Measurements from ENCODE around the gene DNAJB6. TPM values are rescaled to one million over a fixed set of nuclear protein-coding genes. Genes with fewer than 3 reads are reported as not detected.

The DNAJB6 gene
- total RNA-seq, 2 experiments from 2014 or later = 69.3 to 74.9 TPM

GRCh38 chr7:157391036-157391710 is 54.4 kb downstream of the DNAJB6 start:
- Mint-ChIP-seq H3K27ac (peak overlapping the region; percentile 90), H3K36me3 (ENCODE audit: low read depth) (peaks cover 34% of the 10 kb centered on the region), H3K4me1 (ENCODE audit: low read depth) (peaks cover 51% of the 10 kb centered on the region)

GRCh38 chr7:157392256-157393037 is 55.6 kb downstream of the DNAJB6 start:
- POLR2A ChIA-PET = interaction anchor here (0.6 kb wide), 1 partner anchor 368 kb away, joined by 3 read pairs; no protein-coding TSS in a partner anchor
- DNase-seq (no peak), ATAC-seq (no peak)
- Mint-ChIP-seq H3K4me3 (no peak overlapping the region), H3K27ac (no peak overlapping the region), H3K36me3 (ENCODE audit: low read depth) (peaks cover 29% of the 10 kb centered on the region), H3K4me1 (ENCODE audit: low read depth) (peaks cover 40% of the 10 kb centered on the region), H3K9me3 (ENCODE audit: insufficient read depth) (no peaks in the 10 kb centered on the region), H3K27me3 (ENCODE audit: low read depth) (no peaks in the 10 kb centered on the region)
- CTCF ChIA-PET = no interaction called here

More at GRCh38 chr7:157391036-157391710, 54.4 kb downstream of the DNAJB6 start:
- ChIA-PET POLR2A (no interaction called here), CTCF (interaction anchor here (1.4 kb wide), 1 partner anchor 15 kb away, joined by 6 read pairs; no protein-coding TSS in a partner anchor)
- H3K27me3 Mint-ChIP-seq (ENCODE audit: low read depth) = no peaks in the 10 kb centered on the region
- H3K9me3 Mint-ChIP-seq (ENCODE audit: insufficient read depth) = no peaks in the 10 kb centered on the region
- no peak for ATAC-seq
- no peak for DNase-seq
- peak overlapping the region; percentile 73 for H3K4me3 Mint-ChIP-seq

GRCh38 chr7:157394246-157395191 is 57.7 kb downstream of the DNAJB6 start:
- H3K36me3 Mint-ChIP-seq (ENCODE audit: low read depth) = peaks cover 30% of the 10 kb centered on the region
- ATAC-seq = no peak
- POLR2A ChIA-PET = interaction anchor here (0.6 kb wide), 1 partner anchor 799 kb away, joined by 4 read pairs; no protein-coding TSS in a partner anchor
- H3K27ac Mint-ChIP-seq = peak overlapping the region; percentile 66
- no peak for DNase-seq
- no peak overlapping the region for H3K4me3 Mint-ChIP-seq
- H3K9me3 Mint-ChIP-seq (ENCODE audit: insufficient read depth) = no peaks in the 10 kb centered on the region
- peaks cover 35% of the 10 kb centered on the region for H3K4me1 Mint-ChIP-seq (ENCODE audit: low read depth)
- no peaks in the 10 kb centered on the region for H3K27me3 Mint-ChIP-seq (ENCODE audit: low read depth)
- CTCF ChIA-PET = interaction anchor here (1.3 to 1.5 kb wide), 2 partner anchors 16 to 56 kb away, joined by 4 to 5 read pairs; no protein-coding TSS in a partner anchor

- DNase-seq = no peak
- ChIA-PET CTCF (interaction anchor here (1.3 to 1.5 kb wide), 2 partner anchors 17 to 57 kb away, joined by 4 to 5 read pairs; no protein-coding TSS in a partner anchor), POLR2A (interaction anchor here (0.6 kb wide), 1 partner anchor 799 kb away, joined by 4 read pairs; no protein-coding TSS in a partner anchor)
- Mint-ChIP-seq H3K36me3 (ENCODE audit: low read depth) (peaks cover 31% of the 10 kb centered on the region), H3K27me3 (ENCODE audit: low read depth) (no peaks in the 10 kb centered on the region), H3K4me3 (no peak overlapping the region), H3K9me3 (ENCODE audit: insufficient read depth) (no peaks in the 10 kb centered on the region), H3K4me1 (ENCODE audit: low read depth) (peaks cover 28% of the 10 kb centered on the region), H3K27ac (no peak overlapping the region)
- no peak for ATAC-seq
These were observed 58.4 kb downstream of the DNAJB6 start for GRCh38 chr7:157395206-157395605.

GRCh38 chr7:157396316-157397035 is 59.7 kb downstream of the DNAJB6 start:
- no peaks in the 10 kb centered on the region for H3K9me3 Mint-ChIP-seq (ENCODE audit: insufficient read depth)
- ATAC-seq = no peak
- H3K4me1 Mint-ChIP-seq (ENCODE audit: low read depth) = peaks cover 20% of the 10 kb centered on the region
- no peaks in the 10 kb centered on the region for H3K27me3 Mint-ChIP-seq (ENCODE audit: low read depth)
- peaks cover 31% of the 10 kb centered on the region for H3K36me3 Mint-ChIP-seq (ENCODE audit: low read depth)
- DNase-seq = no peak
- POLR2A ChIA-PET = no interaction called here
- CTCF ChIA-PET = no interaction called here
- no peak overlapping the region for H3K27ac Mint-ChIP-seq
- no peak overlapping the region for H3K4me3 Mint-ChIP-seq

GRCh38 chr7:157397036-157397720 is 60.4 kb downstream of the DNAJB6 start:
- ChIA-PET POLR2A (no interaction called here), CTCF (interaction anchor here (1.7 kb wide), 1 partner anchor 9 kb away, joined by 13 read pairs; no protein-coding TSS in a partner anchor)
- no peak overlapping the region for H3K4me3 Mint-ChIP-seq
- peaks cover 17% of the 10 kb centered on the region for H3K4me1 Mint-ChIP-seq (ENCODE audit: low read depth)
- peaks cover 27% of the 10 kb centered on the region for H3K36me3 Mint-ChIP-seq (ENCODE audit: low read depth)
- ATAC-seq = no peak
- no peak overlapping the region for H3K27ac Mint-ChIP-seq
- H3K27me3 Mint-ChIP-seq (ENCODE audit: low read depth) = no peaks in the 10 kb centered on the region
- H3K9me3 Mint-ChIP-seq (ENCODE audit: insufficient read depth) = no peaks in the 10 kb centered on the region
- DNase-seq = no peak

- no peak overlapping the region for H3K4me3 Mint-ChIP-seq
These were observed 61.2 kb downstream of the DNAJB6 start for GRCh38 chr7:157397731-157398691.

GRCh38 chr7:157399086-157399687 is 62.4 kb downstream of the DNAJB6 start:
- Mint-ChIP-seq H3K36me3 (ENCODE audit: low read depth) (peaks cover 26% of the 10 kb centered on the region), H3K4me1 (ENCODE audit: low read depth) (peaks cover 20% of the 10 kb centered on the region)

More at GRCh38 chr7:157397731-157398691, 61.2 kb downstream of the DNAJB6 start:
- ChIA-PET POLR2A (no interaction called here), CTCF (interaction anchor here (1.7 kb wide), 1 partner anchor 10 kb away, joined by 13 read pairs; no protein-coding TSS in a partner anchor)
- ATAC-seq (peak; percentile 47), DNase-seq (peak; percentile 46)
- H3K9me3 Mint-ChIP-seq (ENCODE audit: insufficient read depth) = no peaks in the 10 kb centered on the region
- peak overlapping the region; percentile 68 for H3K27ac Mint-ChIP-seq
- H3K36me3 Mint-ChIP-seq (ENCODE audit: low read depth) = peaks cover 26% of the 10 kb centered on the region
- H3K4me1 Mint-ChIP-seq (ENCODE audit: low read depth) = peaks cover 19% of the 10 kb centered on the region
- no peaks in the 10 kb centered on the region for H3K27me3 Mint-ChIP-seq (ENCODE audit: low read depth)

GRCh38 chr7:157400171-157400860 is 63.5 kb downstream of the DNAJB6 start:
- DNase-seq (no peak), ATAC-seq (no peak)
- Mint-ChIP-seq H3K4me3 (no peak overlapping the region), H3K9me3 (ENCODE audit: insufficient read depth) (no peaks in the 10 kb centered on the region), H3K4me1 (ENCODE audit: low read depth) (peaks cover 28% of the 10 kb centered on the region), H3K27me3 (ENCODE audit: low read depth) (no peaks in the 10 kb centered on the region), H3K27ac (no peak overlapping the region), H3K36me3 (ENCODE audit: low read depth) (peaks cover 27% of the 10 kb centered on the region)
- ChIA-PET POLR2A (no interaction called here), CTCF (interaction anchor here (0.7 kb wide), 1 partner anchor 244 kb away, joined by 3 read pairs; no protein-coding TSS in a partner anchor)

More at GRCh38 chr7:157399086-157399687, 62.4 kb downstream of the DNAJB6 start:
- POLR2A ChIA-PET = no interaction called here
- DNase-seq (no peak), ATAC-seq (no peak)
- no peak overlapping the region for H3K4me3 Mint-ChIP-seq
- H3K27me3 Mint-ChIP-seq (ENCODE audit: low read depth) = no peaks in the 10 kb centered on the region
- no peak overlapping the region for H3K27ac Mint-ChIP-seq
- CTCF ChIA-PET = no interaction called here
- no peaks in the 10 kb centered on the region for H3K9me3 Mint-ChIP-seq (ENCODE audit: insufficient read depth)

Measured in activated CD8-positive, alpha-beta T cell treated with anti-CD3 and anti-CD28 coated beads, Interleukin-2, amount 10 ng/mL, durations not matched to agents 7 days and 5 days (primary cell).